ENCODE measurements around the gene ANXA10.

Gene ANXA10

DNA sequence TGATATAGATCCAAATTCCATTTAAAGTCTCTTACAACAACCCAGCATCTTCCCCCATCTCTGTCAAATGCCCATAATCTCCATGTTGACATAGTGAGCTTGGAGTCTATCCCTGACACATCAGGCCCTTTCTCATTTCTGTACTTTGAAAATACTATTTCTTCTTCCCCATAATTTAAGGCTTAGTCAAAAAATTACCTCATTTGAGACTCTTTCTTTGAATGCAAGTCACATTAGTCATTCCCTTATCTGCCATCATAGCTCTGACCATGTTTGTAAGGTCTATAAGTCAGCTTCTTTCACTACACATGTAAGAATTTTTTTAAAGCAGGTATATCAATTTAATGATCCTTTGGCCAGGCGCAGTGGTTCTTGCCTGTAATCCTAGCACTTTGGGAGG, 126.3 kb downstream of the ANXA10 start:
- FAIRE-seq (no peak), DNase-seq (ENCODE audit: insufficient read length, low spot score) (no peak)

GRCh38 chr4:168220893-168221292, 128.6 kb downstream of the ANXA10 start:
- FAIRE-seq (no peak), DNase-seq (ENCODE audit: insufficient read length, low spot score) (no peak)

DNA sequence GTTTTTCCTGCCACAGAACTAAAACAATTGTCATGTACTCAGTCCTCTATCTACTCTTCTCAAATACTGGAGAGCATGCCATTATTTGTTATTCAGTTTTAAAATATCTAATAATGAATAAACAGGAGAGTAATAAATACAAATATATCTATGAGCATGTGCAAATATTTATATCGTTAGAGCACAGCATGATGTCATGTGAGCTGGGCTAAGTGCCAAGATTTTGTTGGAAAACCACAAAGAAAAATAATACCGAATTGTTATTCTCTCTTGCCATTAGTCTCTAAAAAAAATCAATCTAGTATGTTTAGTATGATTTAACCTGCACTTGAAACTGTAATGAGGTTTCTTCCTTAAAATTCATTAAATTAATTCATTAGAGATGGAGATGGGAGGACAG, 129.0 kb downstream of the ANXA10 start:
- DNase-seq (ENCODE audit: insufficient read length, low spot score) (no peak), FAIRE-seq (peak; percentile 44)
